ENCODE results near the gene VANGL2.

VANGL2 gene

DNA sequence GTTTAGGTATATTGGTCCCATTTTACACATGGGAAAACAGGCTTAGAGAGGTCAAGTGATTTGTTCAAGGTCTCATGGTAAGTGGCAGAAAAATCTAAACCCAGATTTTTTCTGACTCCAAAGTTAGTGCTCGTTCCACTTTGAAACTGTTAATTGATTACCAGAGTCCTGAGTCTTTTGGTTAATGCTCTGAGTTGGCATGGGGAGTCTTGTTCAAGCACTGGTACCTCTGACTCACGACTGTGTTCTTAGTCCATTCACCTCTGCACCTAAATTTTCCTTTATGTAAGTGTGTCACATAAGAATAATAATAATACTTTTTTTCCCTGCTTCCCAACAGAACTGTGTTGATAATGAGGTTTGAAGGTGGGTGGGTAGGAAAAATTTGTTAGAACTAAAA is 59.3 kb downstream of the VANGL2 start:
- DNase-seq (ENCODE audit: low read depth), result no peak

DNA sequence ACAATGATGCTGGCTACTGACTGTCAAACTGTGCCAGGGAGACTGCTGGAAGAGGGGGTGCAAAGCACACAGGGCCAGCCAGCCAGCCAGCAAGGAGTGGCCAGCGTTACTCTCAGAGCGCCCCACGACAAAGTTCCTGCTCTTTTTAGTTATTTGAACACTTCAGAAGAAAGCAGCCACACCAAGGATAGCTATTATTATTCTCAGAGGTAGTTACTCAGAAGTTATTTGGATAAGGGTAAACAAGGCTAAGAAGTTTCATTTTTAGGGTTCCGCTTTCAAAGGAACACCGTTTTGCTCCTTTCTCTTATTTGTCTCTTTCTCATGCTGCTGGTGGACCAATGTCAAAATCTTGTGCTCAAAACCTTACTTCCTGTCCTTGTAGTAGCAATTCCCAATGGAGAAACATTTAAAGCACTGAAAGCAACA is 59.9 kb downstream of the VANGL2 start:
- no peak for DNase-seq (ENCODE audit: low read depth)

DNA sequence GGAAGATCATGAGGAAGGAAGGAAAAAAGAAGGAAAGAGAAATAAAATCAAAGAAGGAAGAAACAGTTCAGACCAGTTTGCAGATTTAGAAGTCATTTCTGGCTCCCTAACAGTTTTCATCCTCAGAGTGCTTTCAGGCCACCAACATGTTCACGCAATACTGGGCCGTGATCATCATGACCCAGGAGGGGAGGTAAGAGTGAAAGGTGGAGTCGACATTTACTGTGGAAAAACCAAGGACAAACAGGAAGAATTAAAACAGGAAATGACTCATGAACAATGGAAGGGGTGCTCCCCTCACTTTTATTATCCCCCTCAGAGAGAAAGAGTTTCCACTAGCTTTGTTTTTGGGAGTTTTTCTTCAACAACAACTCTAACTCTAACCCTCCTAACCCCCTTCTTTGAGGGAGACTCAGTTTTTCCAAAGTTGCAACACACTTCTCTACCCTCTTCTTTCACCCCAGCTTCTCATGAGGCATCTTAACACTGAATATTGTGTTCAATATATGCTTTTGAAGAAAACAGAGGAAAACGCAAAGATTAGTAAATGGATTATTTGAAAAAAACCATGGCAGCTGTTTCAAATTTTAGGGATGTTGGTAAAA is 60.4 kb downstream of the VANGL2 start:
- DNase-seq (ENCODE audit: low read depth), result no peak

DNA sequence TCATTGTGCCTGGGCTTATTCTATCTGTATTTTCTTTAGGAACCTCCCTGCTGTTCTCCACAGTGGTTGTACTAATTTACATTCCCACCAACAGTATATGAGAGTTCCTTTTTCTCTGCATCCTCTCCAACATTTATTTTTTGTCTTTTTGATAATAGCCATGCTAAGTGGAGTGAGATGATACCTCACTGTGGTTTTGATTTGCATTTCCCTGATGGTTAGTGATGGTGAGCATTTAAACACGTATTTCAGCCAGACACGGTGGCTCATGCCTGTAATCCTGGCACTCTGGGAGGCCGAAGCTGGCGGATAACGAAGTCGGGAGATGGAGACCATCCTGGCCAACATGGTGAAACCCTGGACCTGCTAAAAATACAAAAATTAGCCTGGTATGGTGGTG is 64.8 kb downstream of the VANGL2 start:
- DNase-seq (ENCODE audit: low read depth), result no peak

DNA sequence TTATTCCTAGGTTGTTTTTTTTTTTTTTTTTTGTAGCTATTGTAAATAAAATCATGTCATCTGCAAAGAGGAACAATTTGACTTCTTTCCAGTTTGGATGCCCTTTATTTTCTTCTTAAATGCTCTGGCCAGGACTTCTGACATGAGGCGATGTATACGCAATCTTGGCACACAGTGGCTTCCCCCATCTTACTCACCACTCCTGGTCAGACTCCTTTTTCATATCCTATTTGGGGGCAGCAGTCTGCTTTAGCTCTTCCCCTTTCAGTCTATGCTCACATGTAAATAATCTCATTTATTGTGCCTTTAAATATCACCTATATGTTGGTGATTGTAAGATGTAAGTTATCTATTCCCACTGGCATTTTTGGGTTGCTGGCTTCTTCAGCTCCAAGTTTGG is 66.6 kb downstream of the VANGL2 start:
- DNase-seq (ENCODE audit: low read depth), result no peak

DNA sequence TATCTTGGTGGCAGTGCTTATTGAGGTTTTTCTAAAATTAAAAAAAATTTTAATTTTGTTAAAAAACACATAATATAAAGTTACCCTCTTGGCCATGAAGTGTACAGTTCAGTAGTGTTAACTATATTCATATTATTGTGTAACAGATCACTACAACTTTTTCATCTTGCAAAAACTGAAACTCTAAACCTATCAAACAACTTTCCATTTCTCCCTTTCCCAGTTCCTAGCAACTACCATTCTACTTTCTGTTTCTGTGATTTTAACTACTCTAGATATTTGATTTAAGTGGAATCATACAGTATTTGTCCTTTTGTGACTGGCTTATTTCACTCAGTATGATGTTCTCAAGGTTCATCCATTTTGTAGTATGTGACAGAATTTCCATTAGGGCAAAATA is 67.2 kb downstream of the VANGL2 start:
- DNase-seq (ENCODE audit: low read depth), result no peak

DNA sequence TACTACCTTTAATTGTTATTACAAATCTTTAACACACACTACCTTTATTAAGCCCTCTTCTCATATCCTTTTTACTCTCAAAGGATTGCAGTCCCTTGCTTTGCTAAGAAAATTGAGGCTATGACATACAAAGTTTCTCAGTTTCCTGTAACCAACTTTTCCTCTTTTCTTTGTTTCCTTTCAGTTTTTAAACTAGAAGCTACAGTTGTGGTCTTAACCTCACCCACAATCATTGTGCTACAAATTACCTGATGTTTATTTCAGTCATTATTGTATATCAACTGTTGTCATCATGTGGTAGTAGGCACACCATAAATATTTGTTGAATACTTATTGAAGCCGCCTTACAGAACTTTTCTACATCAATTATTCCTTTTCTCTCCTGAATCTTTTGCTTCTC is 70.9 kb downstream of the VANGL2 start:
- DNase-seq (ENCODE audit: low read depth), result no peak

DNA sequence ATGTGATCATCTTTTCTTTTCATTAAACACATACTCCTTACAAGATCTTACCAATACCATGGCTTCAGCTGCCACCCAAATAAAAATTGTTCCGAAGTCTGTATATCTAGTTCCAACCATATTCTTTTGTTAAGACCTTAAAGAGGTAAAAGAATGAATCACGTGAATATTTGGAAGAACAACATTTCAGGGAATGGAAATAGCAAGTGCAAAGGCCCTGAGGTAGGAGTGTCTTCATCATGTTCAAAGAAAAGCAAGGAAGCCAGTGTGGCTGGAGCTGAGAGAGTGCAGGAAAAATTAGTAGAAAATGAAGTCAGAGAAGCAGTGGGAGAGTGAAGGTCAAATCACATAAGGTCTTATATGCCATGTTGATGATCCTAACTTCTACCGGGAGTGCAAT is 71.7 kb downstream of the VANGL2 start:
- DNase-seq (ENCODE audit: low read depth), result no peak

DNA sequence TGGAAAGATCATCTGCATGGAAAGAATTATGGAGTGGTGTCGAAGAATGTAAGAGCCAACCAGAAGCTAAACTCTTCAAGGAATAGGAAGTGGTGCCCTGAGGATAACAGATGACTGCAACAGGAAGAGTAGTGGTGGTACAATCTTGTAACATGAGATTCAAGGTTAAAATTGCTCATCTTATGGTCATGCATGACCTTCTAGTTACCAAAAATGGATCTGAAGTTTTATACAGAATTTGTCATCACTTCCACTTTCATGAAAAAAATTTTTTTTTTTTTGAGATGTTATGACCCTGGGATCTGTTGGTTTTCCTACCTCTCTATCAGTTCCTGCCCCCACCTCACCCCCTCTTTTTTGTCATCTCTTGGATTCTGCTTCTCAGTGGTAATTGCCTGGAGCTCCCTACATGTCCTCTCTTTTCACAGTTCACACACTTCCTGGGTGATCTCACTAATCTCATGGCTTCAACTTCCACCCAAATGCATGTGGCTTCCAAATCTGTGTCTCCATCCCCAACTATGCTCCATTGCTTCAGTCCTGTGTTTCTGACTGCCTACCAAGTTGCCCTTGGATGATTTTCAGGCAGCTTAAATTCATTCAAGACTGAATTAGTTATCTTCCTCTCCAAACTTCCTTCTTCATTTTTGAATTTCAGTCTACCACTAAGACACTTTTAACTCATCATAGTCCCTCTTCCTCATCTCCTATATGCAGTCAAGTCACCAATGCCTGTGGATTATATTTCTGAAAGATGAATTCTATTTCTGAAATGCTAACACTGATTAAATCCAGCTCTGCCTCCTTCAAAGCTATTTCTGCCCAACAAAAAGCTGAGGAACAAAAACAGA is 74.3 kb downstream of the VANGL2 start:
- DNase-seq (ENCODE audit: low read depth), result no peak

Data from HS-27A (cell line).